HepG2 (cell line): ENCODE results near the gene EIF4ENIF1. TPM values are rescaled to one million over a fixed set of nuclear protein-coding genes. Genes with fewer than 3 reads are reported as not detected.

Experiments
- EEA1 ChIP-seq: sonication (generic); formaldehyde crosslinking; IDR thresholded peaks from 2 replicates; pipeline ENCODE4 v1.5.1; 2020; ENCODE audit warnings: mild to moderate bottlenecking, missing genetic modification reagents, borderline replicate concordance
- HDAC1 ChIP-seq: sonication (generic); formaldehyde crosslinking; IDR thresholded peaks from 2 replicates; pipeline ENCODE4 v1.5.1; 2020; ENCODE audit warnings: mild to moderate bottlenecking, missing genetic modification reagents
- IKZF1 ChIP-seq: fragments of 450-650 bp; IDR thresholded peaks from 2 replicates; pipeline ENCODE4 v1.7.1; 2016
- JUND ChIP-seq: sonication (generic); formaldehyde crosslinking; IDR thresholded peaks from 2 replicates; pipeline ENCODE4 v1.8.0; 2022; ENCODE audit warnings: mild to moderate bottlenecking, missing genetic modification reagents
- MLLT10 ChIP-seq: sonication (generic); formaldehyde crosslinking; IDR thresholded peaks from 2 replicates; pipeline ENCODE4 v1.4.0; 2020; ENCODE audit warnings: missing genetic modification reagents
- MXI1 ChIP-seq: IDR thresholded peaks from 3 replicates; pipeline ENCODE4 v1.6.1; 2012; ENCODE audit warnings: low read depth, low read length, inconsistent platforms, borderline replicate concordance
- NR1H2 ChIP-seq: sonication (generic); formaldehyde crosslinking; IDR thresholded peaks from 2 replicates; pipeline ENCODE4 v1.8.1; 2022; ENCODE audit warnings: low read depth, missing genetic modification reagents, borderline replicate concordance
- PHF20 ChIP-seq: sonication (generic); formaldehyde crosslinking; IDR thresholded peaks from 2 replicates; pipeline ENCODE4 v1.5.0; 2020; ENCODE audit warnings: mild to moderate bottlenecking, missing genetic modification reagents
- POLR2G ChIP-seq: fragments of 200-400 bp; formaldehyde crosslinking; IDR thresholded peaks from 2 replicates; pipeline ENCODE4 v1.6.1; 2018; ENCODE audit warnings: mild to moderate bottlenecking, low read depth, low read length, moderate library complexity
- SRSF9 ChIP-seq: fragments of 200-400 bp; formaldehyde crosslinking; IDR thresholded peaks from 2 replicates; pipeline ENCODE4 v1.6.1; 2018; ENCODE audit warnings: borderline replicate concordance, mild to moderate bottlenecking, low read depth, low read length; ENCODE audit not compliant: insufficient read depth, poor library complexity, severe bottlenecking
- TARDBP ChIP-seq: sonication (generic); formaldehyde crosslinking; IDR thresholded peaks from 2 replicates; pipeline ENCODE4 v1.8.0; 2022; ENCODE audit warnings: mild to moderate bottlenecking, missing genetic modification reagents
- ZFX ChIP-seq: sonication (generic); formaldehyde crosslinking; IDR thresholded peaks from 2 replicates; pipeline ENCODE4 v1.4.0; 2020; ENCODE audit warnings: mild to moderate bottlenecking, low read depth, missing genetic modification reagents, moderate library complexity
- ZNF33A ChIP-seq: sonication (generic); formaldehyde crosslinking; IDR thresholded peaks from 2 replicates; pipeline ENCODE4 v1.5.1; 2020; ENCODE audit warnings: missing genetic modification reagents, mild to moderate bottlenecking, moderate library complexity, borderline replicate concordance
- ZNF546 ChIP-seq: sonication (generic); formaldehyde crosslinking; conservative IDR thresholded peaks from 2 replicates; pipeline ENCODE4 v1.8.1; 2023; ENCODE audit warnings: mild to moderate bottlenecking, missing genetic modification reagents
- ZNF790 ChIP-seq: sonication (generic); formaldehyde crosslinking; IDR thresholded peaks from 2 replicates; pipeline ENCODE4 v1.8.0; 2022; ENCODE audit warnings: missing genetic modification reagents, mild to moderate bottlenecking, borderline replicate concordance
- ZSCAN31 ChIP-seq: sonication (generic); formaldehyde crosslinking; IDR thresholded peaks from 2 replicates; pipeline ENCODE4 v1.5.0; 2020; ENCODE audit warnings: low read depth, mild to moderate bottlenecking, missing genetic modification reagents
- polyA plus RNA-seq, 8 experiments: library from polyadenylated mRNA; depleted of rRNA in 3 of 8; stranded (reverse) in 7 of 8; unstranded in 1 of 8; fragments of >200 nt; fragmentation: Illumina TruSeq in 4 of 8; extraction: Trizol in 4 of 8; gene quantifications; 2 replicates each; pipeline versions ENCODE4 v1.2.1 to v1.2.3, GENCODE V29; 2011 to 2016; ENCODE audit warnings: low read depth in 4 of 8, missing spikeins in 1 of 8, mixed read lengths in 1 of 8; ENCODE audit not compliant: insufficient read depth in 1 of 8
- total RNA-seq, 5 experiments: library from RNA; depleted of rRNA; stranded (reverse); fragments of >200 nt; fragmentation: Illumina TruSeq; extraction: Trizol; gene quantifications; 2 replicates each; pipeline ENCODE4 v1.2.3, GENCODE V29; 2016; ENCODE audit warnings: low read depth in 1 of 5
- TF ChIP-seq, protein P1 (sequence below): sonication (generic); formaldehyde crosslinking; IDR thresholded peaks from 2 replicates; pipeline ENCODE4 v1.4.0; 2020; ENCODE audit warnings: missing genetic modification reagents
- TF ChIP-seq, protein P2 (sequence below), 2 experiments: fragments of 450-650 bp in 1 of 2; sonication (generic) in 1 of 2; formaldehyde crosslinking in 1 of 2; IDR thresholded peaks; 2 replicates each; pipeline versions ENCODE4 v1.6.1 to v1.8.0; 2016 to 2022; ENCODE audit warnings: antibody characterized with exemption in 1 of 2, mild to moderate bottlenecking in 1 of 2, missing genetic modification reagents in 1 of 2

The EIF4ENIF1 gene
- total and polyA plus RNA-seq, 2 of the 13 experiments (the other 11 are each of a cell fraction or from before 2014, with no cell fraction given): 11.9 to 12.3 TPM

DNA sequence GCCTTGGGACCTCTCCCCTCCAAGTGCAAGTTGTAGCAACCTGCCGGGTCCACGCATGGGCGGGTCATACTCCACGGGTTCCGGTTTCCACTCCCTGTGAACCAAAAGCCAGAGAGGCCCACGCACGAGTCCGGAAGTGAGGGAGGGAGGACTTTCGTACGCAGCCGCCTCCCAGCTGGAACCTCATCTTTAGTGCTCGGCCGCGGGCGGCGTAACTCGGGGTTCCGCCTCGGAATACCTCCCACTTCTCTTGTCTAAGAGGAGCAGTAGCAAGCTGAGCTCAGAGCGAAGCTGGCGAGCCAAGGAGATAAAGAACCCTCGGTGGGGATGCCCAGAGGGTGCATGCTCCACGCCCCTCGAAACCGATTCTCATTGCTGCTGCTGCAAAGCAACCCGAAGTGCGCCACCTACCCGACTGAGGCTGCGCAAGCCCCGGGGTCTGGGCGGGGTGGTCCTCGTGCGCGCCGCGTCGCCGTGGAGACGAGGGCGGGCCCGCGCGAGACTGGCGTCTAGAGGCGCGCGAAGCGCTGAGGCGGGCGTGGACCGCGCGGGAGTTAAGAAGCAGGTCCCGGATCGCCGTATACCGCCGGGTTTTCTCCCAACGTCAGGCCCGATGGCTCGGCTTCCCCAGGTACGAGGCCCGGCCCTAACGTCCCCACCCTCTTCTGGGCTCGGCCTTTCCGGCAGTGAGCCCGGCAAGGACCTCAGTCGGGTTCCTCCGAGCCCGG, 6.5 kb upstream of the EIF4ENIF1 start, which contains the start of gene SFI1 (continued):
- TF ChIP-seq, protein P1, sequence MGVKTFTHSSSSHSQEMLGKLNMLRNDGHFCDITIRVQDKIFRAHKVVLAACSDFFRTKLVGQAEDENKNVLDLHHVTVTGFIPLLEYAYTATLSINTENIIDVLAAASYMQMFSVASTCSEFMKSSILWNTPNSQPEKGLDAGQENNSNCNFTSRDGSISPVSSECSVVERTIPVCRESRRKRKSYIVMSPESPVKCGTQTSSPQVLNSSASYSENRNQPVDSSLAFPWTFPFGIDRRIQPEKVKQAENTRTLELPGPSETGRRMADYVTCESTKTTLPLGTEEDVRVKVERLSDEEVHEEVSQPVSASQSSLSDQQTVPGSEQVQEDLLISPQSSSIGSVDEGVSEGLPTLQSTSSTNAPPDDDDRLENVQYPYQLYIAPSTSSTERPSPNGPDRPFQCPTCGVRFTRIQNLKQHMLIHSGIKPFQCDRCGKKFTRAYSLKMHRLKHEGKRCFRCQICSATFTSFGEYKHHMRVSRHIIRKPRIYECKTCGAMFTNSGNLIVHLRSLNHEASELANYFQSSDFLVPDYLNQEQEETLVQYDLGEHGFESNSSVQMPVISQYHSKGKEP (CRISPR knock-in tag): peak; percentile 34; the same call in 1 of the 2 replicates
- no peak for TF ChIP-seq IKZF1
- peak; percentile 60; the same call in 1 of the 2 replicates for TF ChIP-seq TARDBP (CRISPR knock-in tag)
- TF ChIP-seq ZSCAN31 (CRISPR knock-in tag): no peak; the same call in 1 of the 2 replicates
- TF ChIP-seq MLLT10 (CRISPR knock-in tag): no peak
- TF ChIP-seq, protein P2, sequence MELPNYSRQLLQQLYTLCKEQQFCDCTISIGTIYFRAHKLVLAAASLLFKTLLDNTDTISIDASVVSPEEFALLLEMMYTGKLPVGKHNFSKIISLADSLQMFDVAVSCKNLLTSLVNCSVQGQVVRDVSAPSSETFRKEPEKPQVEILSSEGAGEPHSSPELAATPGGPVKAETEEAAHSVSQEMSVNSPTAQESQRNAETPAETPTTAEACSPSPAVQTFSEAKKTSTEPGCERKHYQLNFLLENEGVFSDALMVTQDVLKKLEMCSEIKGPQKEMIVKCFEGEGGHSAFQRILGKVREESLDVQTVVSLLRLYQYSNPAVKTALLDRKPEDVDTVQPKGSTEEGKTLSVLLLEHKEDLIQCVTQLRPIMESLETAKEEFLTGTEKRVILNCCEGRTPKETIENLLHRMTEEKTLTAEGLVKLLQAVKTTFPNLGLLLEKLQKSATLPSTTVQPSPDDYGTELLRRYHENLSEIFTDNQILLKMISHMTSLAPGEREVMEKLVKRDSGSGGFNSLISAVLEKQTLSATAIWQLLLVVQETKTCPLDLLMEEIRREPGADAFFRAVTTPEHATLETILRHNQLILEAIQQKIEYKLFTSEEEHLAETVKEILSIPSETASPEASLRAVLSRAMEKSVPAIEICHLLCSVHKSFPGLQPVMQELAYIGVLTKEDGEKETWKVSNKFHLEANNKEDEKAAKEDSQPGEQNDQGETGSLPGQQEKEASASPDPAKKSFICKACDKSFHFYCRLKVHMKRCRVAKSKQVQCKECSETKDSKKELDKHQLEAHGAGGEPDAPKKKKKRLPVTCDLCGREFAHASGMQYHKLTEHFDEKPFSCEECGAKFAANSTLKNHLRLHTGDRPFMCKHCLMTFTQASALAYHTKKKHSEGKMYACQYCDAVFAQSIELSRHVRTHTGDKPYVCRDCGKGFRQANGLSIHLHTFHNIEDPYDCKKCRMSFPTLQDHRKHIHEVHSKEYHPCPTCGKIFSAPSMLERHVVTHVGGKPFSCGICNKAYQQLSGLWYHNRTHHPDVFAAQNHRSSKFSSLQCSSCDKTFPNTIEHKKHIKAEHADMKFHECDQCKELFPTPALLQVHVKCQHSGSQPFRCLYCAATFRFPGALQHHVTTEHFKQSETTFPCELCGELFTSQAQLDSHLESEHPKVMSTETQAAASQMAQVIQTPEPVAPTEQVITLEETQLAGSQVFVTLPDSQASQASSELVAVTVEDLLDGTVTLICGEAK (IDR thresholded peaks at IDR 0.05): no peak
- TF ChIP-seq, protein P2 (CRISPR knock-in tag; IDR thresholded peaks at IDR 0.05): peak; percentile 57; the same call in 1 of the 2 replicates
- no peak for TF ChIP-seq SRSF9
- TF ChIP-seq HDAC1 (CRISPR knock-in tag): peak; percentile 89
- TF ChIP-seq POLR2G: peak; percentile 77
- no peak for TF ChIP-seq ZNF33A (CRISPR knock-in tag)
- no peak for TF ChIP-seq ZNF546 (CRISPR knock-in tag)
- peak; percentile 94; the same call in 2 of the 3 replicates for TF ChIP-seq MXI1
- peak; percentile 68 for TF ChIP-seq PHF20 (CRISPR knock-in tag)
- no peak for TF ChIP-seq EEA1
- no peak for TF ChIP-seq NR1H2 (CRISPR knock-in tag)
- TF ChIP-seq ZFX (CRISPR knock-in tag): peak; percentile 74
- no peak for TF ChIP-seq JUND (CRISPR knock-in tag)
- no peak for TF ChIP-seq ZNF790 (CRISPR knock-in tag)
